Measurements from ENCODE around the gene ADGRL3. TPM values are rescaled to one million over a fixed set of nuclear protein-coding genes. Genes with fewer than 3 reads are reported as not detected.
"Not testable (repeated sequence)": the region's sequence is repeated elsewhere in the genome, so short reads cannot be mapped to it uniquely, and the experiment has no call there.

Gene ADGRL3
- total and polyA plus RNA-seq, 5 donors from 2014 or later, result not detected

DNA sequence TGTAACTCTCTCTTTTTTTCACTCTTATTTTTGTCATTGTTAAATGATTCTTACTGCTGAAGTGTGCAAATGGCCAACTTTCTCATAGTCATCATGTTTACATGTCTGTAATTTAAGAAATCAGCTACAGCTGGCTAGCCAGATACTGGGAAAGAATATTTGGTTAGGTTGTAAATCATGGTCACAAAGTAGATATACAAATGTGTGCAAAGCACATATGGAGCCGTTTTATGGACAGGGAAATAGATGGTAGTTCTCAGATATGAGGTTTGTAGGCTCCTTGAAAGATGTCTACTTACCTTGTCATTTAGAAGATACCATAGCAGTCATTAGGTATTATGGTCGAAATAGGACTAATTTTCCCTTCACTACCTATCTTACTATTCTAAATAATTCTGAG, 430.4 kb downstream of the ADGRL3 start:
- Histone ChIP-seq H3K27ac (ENCODE audit: insufficient read depth, low read length, poor library complexity, severe bottlenecking) (no peak overlapping the region), H3K36me3 (ENCODE audit: control insufficient read depth, insufficient read depth, low read length) (no peaks in the 10 kb centered on the region), H3K9me3 (ENCODE audit: control insufficient read depth in 2 of 2, low read length in 2 of 2) (peaks cover 0 to 5% of the 10 kb centered on the region in 2 experiments), H3K4me1 (ENCODE audit: control insufficient read depth, insufficient read depth, low read length, poor library complexity, severe bottlenecking) (no peaks in the 10 kb centered on the region), H3K4me3 (ENCODE audit: low read depth, low read length) (no peak overlapping the region), H3K27me3 (ENCODE audit: control insufficient read depth, insufficient read depth, low read length) (no peaks in the 10 kb centered on the region)
- no peak overlapping the region for H3K4me3 Mint-ChIP-seq
- H3K9me3 Mint-ChIP-seq, result peaks cover 1 to 16% (median 8%) of the 10 kb centered on the region in 7 donors
- ATAC-seq (ENCODE audit: low read depth in 2 of 2) (no peak), DNase-seq (no peak)
- H3K36me3 Mint-ChIP-seq, result no peaks in the 10 kb centered on the region
- no peak overlapping the region for H3K27ac Mint-ChIP-seq
- no peaks in the 10 kb centered on the region for H3K27me3 Mint-ChIP-seq
- no peaks in the 10 kb centered on the region for H3K4me1 Mint-ChIP-seq

DNA sequence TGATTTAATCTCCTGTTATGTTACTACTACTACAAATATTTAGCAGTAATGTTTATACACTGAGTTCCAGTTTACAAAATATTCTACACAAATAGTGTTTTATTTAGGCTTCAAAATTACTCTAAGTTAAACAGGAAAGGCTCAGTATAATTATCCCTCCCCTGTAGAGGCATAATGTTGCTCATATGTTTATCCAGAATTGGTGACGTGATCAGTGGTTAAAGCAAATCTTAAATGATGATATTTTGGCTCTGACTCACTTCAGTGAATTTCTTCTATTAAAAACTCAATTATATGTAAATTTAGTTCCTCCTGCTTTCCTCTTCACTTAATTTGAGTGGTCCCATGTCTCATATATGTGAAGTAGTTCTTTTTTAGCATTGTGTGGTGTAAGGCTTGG, 438.5 kb downstream of the ADGRL3 start:
- Mint-ChIP-seq H3K27ac (no peak overlapping the region), H3K4me1 (no peaks in the 10 kb centered on the region), H3K4me3 (no peak overlapping the region), H3K36me3 (no peaks in the 10 kb centered on the region), H3K9me3 (peaks cover 4 to 16% (median 7%) of the 10 kb centered on the region in 7 donors), H3K27me3 (no peaks in the 10 kb centered on the region)
- H3K27me3 ChIP-seq (ENCODE audit: control insufficient read depth, insufficient read depth, low read length), result no peaks in the 10 kb centered on the region
- H3K4me3 ChIP-seq (ENCODE audit: low read depth, low read length), result no peak overlapping the region
- H3K36me3 ChIP-seq (ENCODE audit: control insufficient read depth, insufficient read depth, low read length), result no peaks in the 10 kb centered on the region
- ATAC-seq (ENCODE audit: low read depth in 2 of 2) (no peak), DNase-seq (no peak)
- H3K4me1 ChIP-seq (ENCODE audit: control insufficient read depth, insufficient read depth, low read length, poor library complexity, severe bottlenecking), result no peaks in the 10 kb centered on the region
- no peak overlapping the region for H3K27ac ChIP-seq (ENCODE audit: insufficient read depth, low read length, poor library complexity, severe bottlenecking)
- peaks cover 0 to 5% of the 10 kb centered on the region in 2 experiments for H3K9me3 ChIP-seq (ENCODE audit: control insufficient read depth in 2 of 2, low read length in 2 of 2)

DNA sequence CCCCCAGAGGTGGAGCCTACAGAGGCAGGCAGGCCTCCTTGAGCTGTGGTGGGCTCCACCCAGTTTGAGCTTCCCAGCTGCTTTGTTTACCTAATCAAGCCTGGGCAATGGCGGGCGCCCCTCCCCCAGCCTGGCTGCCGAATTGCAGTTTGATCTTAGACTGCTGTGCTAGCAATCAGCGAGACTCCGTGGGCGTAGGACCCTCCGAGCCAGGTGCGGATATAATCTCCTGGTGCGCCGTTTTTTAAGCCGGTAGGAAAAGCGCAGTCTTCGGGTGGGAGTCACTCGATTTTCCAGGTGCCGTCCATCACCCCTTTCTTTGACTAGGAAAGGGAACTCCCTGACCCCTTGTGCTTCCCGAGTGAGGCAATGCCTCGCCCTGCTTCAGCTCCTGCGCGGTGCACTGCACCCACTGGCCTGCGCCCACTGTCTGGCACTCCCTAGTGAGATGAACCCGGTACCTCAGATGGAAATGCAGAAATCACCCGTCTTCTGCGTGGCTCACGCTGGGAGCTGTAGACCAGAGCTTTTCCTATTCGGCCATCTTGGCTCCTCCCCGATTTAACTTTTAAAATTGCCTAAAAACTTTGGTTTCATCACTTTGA, 446.7 kb downstream of the ADGRL3 start:
- ATAC-seq (ENCODE audit: low read depth in 2 of 2); H3K4me1 Mint-ChIP-seq; H3K27me3 Mint-ChIP-seq; H3K27ac Mint-ChIP-seq; H3K4me3 ChIP-seq (ENCODE audit: low read depth, low read length); H3K27ac ChIP-seq (ENCODE audit: insufficient read depth, low read length, poor library complexity, severe bottlenecking); H3K27me3 ChIP-seq (ENCODE audit: control insufficient read depth, insufficient read depth, low read length); H3K9me3 ChIP-seq (ENCODE audit: control insufficient read depth in 2 of 2, low read length in 2 of 2); DNase-seq; H3K9me3 Mint-ChIP-seq; H3K36me3 ChIP-seq (ENCODE audit: control insufficient read depth, insufficient read depth, low read length); H3K4me3 Mint-ChIP-seq; H3K36me3 Mint-ChIP-seq; H3K4me1 ChIP-seq (ENCODE audit: control insufficient read depth, insufficient read depth, low read length, poor library complexity, severe bottlenecking): not testable (repeated sequence)

DNA sequence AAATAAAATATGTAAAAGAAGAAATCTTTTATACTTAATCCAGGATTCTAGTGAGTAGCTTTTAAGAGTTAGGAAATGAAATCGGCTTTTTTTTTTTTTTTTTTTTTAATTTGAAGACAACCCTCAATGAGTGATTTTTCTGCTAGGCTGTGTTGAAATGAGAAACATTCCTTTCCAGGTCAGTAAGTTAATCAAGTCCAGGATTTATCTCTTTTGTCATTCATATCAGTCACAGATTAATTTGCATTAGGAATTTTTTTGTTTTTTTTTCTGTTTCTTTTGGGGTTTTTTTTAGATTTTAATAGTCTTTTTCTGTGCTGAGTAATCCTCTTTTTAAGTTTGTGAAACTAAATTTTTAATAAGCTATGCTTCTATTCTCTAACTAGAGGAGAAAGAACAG, 448.1 kb downstream of the ADGRL3 start:
- Mint-ChIP-seq H3K27ac (no peak overlapping the region), H3K27me3 (no peaks in the 10 kb centered on the region), H3K4me1 (no peaks in the 10 kb centered on the region), H3K9me3 (peaks cover 0 to 14% (median 4%) of the 10 kb centered on the region in 7 donors), H3K4me3 (no peak overlapping the region), H3K36me3 (no peaks in the 10 kb centered on the region)
- no peaks in the 10 kb centered on the region for H3K27me3 ChIP-seq (ENCODE audit: control insufficient read depth, insufficient read depth, low read length)
- no peaks in the 10 kb centered on the region for H3K4me1 ChIP-seq (ENCODE audit: control insufficient read depth, insufficient read depth, low read length, poor library complexity, severe bottlenecking)
- ATAC-seq (ENCODE audit: low read depth in 2 of 2), result no peak
- no peak overlapping the region for H3K27ac ChIP-seq (ENCODE audit: insufficient read depth, low read length, poor library complexity, severe bottlenecking)
- H3K4me3 ChIP-seq (ENCODE audit: low read depth, low read length), result no peak overlapping the region
- H3K9me3 ChIP-seq (ENCODE audit: control insufficient read depth in 2 of 2, low read length in 2 of 2), result peaks cover 2 to 6% of the 10 kb centered on the region in 2 experiments
- H3K36me3 ChIP-seq (ENCODE audit: control insufficient read depth, insufficient read depth, low read length), result no peaks in the 10 kb centered on the region
- DNase-seq, result no peak

DNA sequence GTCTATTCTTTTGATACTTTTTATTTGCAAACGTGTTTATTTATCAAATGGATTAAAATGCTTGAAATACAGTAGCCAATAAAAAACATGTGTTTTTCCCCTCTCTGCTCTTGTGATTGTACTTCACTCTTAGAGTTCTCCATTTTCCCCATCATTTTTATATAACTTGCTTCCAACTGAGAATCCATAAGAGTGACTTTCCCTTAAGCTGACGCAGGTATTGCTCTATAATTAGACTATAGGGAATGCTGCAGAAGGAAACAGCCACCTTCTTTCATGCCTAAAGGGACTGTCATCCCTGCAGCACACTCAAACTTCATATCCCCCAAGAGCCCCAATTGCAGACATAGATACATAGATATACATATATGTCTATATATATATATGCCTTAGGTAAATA, 456.9 kb downstream of the ADGRL3 start:
- Mint-ChIP-seq H3K4me3 (no peak overlapping the region), H3K4me1 (no peaks in the 10 kb centered on the region), H3K9me3 (peaks cover 0 to 10% (median 7%) of the 10 kb centered on the region in 7 donors), H3K36me3 (no peaks in the 10 kb centered on the region), H3K27me3 (no peaks in the 10 kb centered on the region), H3K27ac (peak overlapping the region in 1 of 3 donors; percentile 22)
- DNase-seq, result no peak
- Histone ChIP-seq H3K4me1 (ENCODE audit: control insufficient read depth, insufficient read depth, low read length, poor library complexity, severe bottlenecking) (no peaks in the 10 kb centered on the region), H3K4me3 (ENCODE audit: low read depth, low read length) (no peak overlapping the region), H3K36me3 (ENCODE audit: control insufficient read depth, insufficient read depth, low read length) (no peaks in the 10 kb centered on the region), H3K27me3 (ENCODE audit: control insufficient read depth, insufficient read depth, low read length) (no peaks in the 10 kb centered on the region), H3K27ac (ENCODE audit: insufficient read depth, low read length, poor library complexity, severe bottlenecking) (no peak overlapping the region), H3K9me3 (ENCODE audit: control insufficient read depth in 2 of 2, low read length in 2 of 2) (peaks cover 2 to 6% of the 10 kb centered on the region in 2 experiments)
- no peak for ATAC-seq (ENCODE audit: low read depth in 2 of 2)

DNA sequence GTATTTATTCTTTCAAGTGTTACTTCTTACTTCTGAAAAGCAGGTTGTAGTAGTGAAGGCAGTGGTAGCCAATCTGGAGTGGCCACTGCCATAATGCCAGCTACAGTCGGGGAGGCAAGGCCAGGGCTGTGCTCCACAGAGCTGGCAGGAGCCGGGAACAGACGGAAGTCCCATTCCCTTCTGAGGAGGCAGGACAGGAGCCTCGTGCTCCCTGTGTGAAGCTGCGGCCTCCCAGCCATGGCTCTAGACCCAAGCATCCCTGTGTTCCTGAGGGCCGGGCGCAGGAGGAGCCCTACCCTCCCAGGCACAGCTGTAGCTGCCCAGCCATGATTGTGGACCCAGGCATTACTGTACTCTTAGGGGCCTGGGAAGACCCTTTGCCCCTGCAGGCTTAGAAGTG, 461.8 kb downstream of the ADGRL3 start:
- Histone ChIP-seq H3K36me3 (ENCODE audit: control insufficient read depth, insufficient read depth, low read length) (no peaks in the 10 kb centered on the region), H3K4me3 (ENCODE audit: low read depth, low read length) (no peak overlapping the region), H3K9me3 (ENCODE audit: control insufficient read depth in 2 of 2, low read length in 2 of 2) (peaks cover 2 to 9% of the 10 kb centered on the region in 2 experiments), H3K4me1 (ENCODE audit: control insufficient read depth, insufficient read depth, low read length, poor library complexity, severe bottlenecking) (no peaks in the 10 kb centered on the region), H3K27ac (ENCODE audit: insufficient read depth, low read length, poor library complexity, severe bottlenecking) (no peak overlapping the region), H3K27me3 (ENCODE audit: control insufficient read depth, insufficient read depth, low read length) (no peaks in the 10 kb centered on the region)
- H3K9me3 Mint-ChIP-seq, result peaks cover 0 to 9% (median 2%) of the 10 kb centered on the region in 7 donors
- no peaks in the 10 kb centered on the region for H3K27me3 Mint-ChIP-seq
- no peaks in the 10 kb centered on the region for H3K4me1 Mint-ChIP-seq
- ATAC-seq (ENCODE audit: low read depth in 2 of 2), result no peak
- no peak overlapping the region for H3K27ac Mint-ChIP-seq
- H3K36me3 Mint-ChIP-seq, result no peaks in the 10 kb centered on the region
- DNase-seq, result no peak
- no peak overlapping the region for H3K4me3 Mint-ChIP-seq

DNA sequence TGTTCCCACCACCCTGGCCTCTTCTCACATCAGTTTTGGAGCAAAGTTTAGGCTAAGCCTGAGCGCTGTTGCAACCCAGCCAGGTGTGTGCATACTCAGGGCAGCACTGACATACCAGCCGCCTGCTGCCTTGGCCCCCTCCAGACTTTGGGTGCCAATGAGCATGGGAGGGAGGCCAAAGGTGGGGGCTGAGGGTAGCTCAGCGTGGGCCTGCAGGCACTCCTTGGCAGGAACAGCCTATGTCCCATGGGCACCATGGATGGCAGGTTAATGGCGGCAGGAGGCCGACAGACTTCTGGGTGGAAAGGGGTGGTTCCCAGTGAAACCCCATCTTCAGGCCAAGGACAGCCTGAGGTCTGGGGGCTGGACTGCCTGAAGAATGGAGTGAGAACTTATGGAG, 462.2 kb downstream of the ADGRL3 start:
- Mint-ChIP-seq H3K4me3 (no peak overlapping the region), H3K36me3 (no peaks in the 10 kb centered on the region), H3K4me1 (no peaks in the 10 kb centered on the region), H3K9me3 (peaks cover 0 to 9% (median 2%) of the 10 kb centered on the region in 7 donors), H3K27me3 (no peaks in the 10 kb centered on the region), H3K27ac (no peak overlapping the region)
- DNase-seq, result no peak
- no peak overlapping the region for H3K4me3 ChIP-seq (ENCODE audit: low read depth, low read length)
- H3K4me1 ChIP-seq (ENCODE audit: control insufficient read depth, insufficient read depth, low read length, poor library complexity, severe bottlenecking), result no peaks in the 10 kb centered on the region
- peaks cover 2 to 9% of the 10 kb centered on the region in 2 experiments for H3K9me3 ChIP-seq (ENCODE audit: control insufficient read depth in 2 of 2, low read length in 2 of 2)
- no peak for ATAC-seq (ENCODE audit: low read depth in 2 of 2)
- no peaks in the 10 kb centered on the region for H3K36me3 ChIP-seq (ENCODE audit: control insufficient read depth, insufficient read depth, low read length)
- no peaks in the 10 kb centered on the region for H3K27me3 ChIP-seq (ENCODE audit: control insufficient read depth, insufficient read depth, low read length)
- H3K27ac ChIP-seq (ENCODE audit: insufficient read depth, low read length, poor library complexity, severe bottlenecking), result no peak overlapping the region

DNA sequence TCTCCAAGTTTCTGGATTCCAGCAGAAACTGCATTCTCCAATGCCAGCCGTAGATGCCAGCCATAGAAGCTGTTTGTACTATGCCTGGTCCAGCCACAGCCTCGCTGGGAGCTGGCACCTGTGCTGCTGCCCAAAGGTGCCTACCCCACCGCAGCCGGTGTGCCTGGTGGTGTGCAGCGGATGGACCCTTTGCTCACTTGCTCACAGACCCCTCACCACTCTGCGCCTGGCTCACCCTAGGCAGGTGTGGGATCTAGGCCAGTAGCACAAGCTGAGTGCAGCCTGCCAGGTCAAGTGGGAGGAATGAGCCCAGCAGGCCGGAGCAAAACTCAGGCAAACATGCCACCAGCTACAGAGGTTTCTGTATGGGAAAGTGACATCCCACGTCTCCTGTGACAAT, 463.2 kb downstream of the ADGRL3 start:
- no peaks in the 10 kb centered on the region for H3K4me1 Mint-ChIP-seq
- no peak overlapping the region for H3K4me3 ChIP-seq (ENCODE audit: low read depth, low read length)
- no peaks in the 10 kb centered on the region for H3K36me3 ChIP-seq (ENCODE audit: control insufficient read depth, insufficient read depth, low read length)
- no peak for DNase-seq
- H3K4me3 Mint-ChIP-seq, result no peak overlapping the region
- no peak overlapping the region for H3K27ac Mint-ChIP-seq
- H3K27me3 Mint-ChIP-seq, result no peaks in the 10 kb centered on the region
- no peak for ATAC-seq (ENCODE audit: low read depth in 2 of 2)
- H3K27me3 ChIP-seq (ENCODE audit: control insufficient read depth, insufficient read depth, low read length), result no peaks in the 10 kb centered on the region
- H3K4me1 ChIP-seq (ENCODE audit: control insufficient read depth, insufficient read depth, low read length, poor library complexity, severe bottlenecking), result no peaks in the 10 kb centered on the region
- peaks cover 2 to 9% of the 10 kb centered on the region in 2 experiments for H3K9me3 ChIP-seq (ENCODE audit: control insufficient read depth in 2 of 2, low read length in 2 of 2)
- no peak overlapping the region for H3K27ac ChIP-seq (ENCODE audit: insufficient read depth, low read length, poor library complexity, severe bottlenecking)
- peaks cover 0 to 11% (median 2%) of the 10 kb centered on the region in 7 donors for H3K9me3 Mint-ChIP-seq
- no peaks in the 10 kb centered on the region for H3K36me3 Mint-ChIP-seq
